A673 (cell line): ENCODE data around the gene HERC3.

ENCODE experiments used
- CTCF ChIP-seq: fragments of 300-800, 200-600 bp; sonication (generic); conservative IDR thresholded peaks from 2 replicates; pipeline ENCODE4 v1.5.1; 2017; ENCODE audit warnings: low read depth, mild to moderate bottlenecking, antibody characterized with exemption, low read length, moderate library complexity, mixed read lengths
- EZH2 ChIP-seq: fragments of 200-600 bp; sonication (generic); IDR thresholded peaks from 2 replicates; pipeline ENCODE4 v1.6.1; 2017; ENCODE audit warnings: borderline replicate concordance, low read depth, mild to moderate bottlenecking, mixed read lengths, antibody characterized with exemption, low read length; ENCODE audit not compliant: poor library complexity, severe bottlenecking

GRCh38 chr4:88697141-88697540, 104.9 kb downstream of the HERC3 start:
- TF ChIP-seq CTCF, result no peak
- no peak for TF ChIP-seq EZH2
